Fibroblast of mammary gland (primary cell): ENCODE results near the gene LCMT2.

Source experiments
- DNase-seq: peaks from one replicate; pipeline ENCODE4 v3.0.0-alpha.2; 2010; ENCODE audit warnings: low read depth
- H3K4me3 ChIP-seq: 2 replicates; pipeline ENCODE4 v1.5.1; 2011; ENCODE audit warnings: low read depth, mild to moderate bottlenecking, low read length, moderate library complexity; ENCODE audit not compliant: control insufficient read depth
- TF ChIP-seq, protein P1 (sequence below): conservative IDR thresholded peaks from 2 replicates; pipeline ENCODE4 v1.5.1; 2011; ENCODE audit warnings: low read depth, low read length, inconsistent platforms; ENCODE audit not compliant: control insufficient read depth, insufficient read depth

The LCMT2 gene

DNA sequence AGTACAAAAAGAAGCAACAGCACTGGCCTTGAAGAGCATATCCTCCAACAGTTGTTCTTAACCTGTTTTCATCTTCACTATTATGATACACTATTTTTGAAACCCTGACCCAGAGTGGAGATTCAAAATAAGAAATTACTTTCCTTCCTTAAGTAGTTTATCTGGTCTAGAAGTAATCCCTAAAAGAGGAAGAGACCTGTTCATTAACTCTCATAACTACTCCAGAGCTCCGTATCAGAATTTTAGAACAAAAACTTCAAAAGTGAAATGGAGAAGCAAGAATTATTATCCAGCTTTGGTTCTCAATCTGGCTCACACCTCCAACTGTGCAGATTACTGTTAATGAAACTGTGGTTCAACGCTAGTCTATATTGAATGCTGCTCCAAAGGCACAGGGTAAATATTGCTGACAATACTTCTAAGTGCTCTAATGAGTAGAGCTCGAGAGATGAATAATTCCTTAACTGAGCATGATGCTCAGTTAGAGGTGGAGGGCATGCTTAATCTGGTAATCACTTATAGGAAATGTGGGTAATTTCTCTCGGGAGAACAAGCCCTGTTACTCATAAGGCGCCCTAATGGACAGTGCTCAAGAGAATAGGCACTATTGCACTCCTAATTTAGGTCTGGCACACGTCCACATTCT, 5.2 kb downstream of the LCMT2 start:
- DNase-seq = no peak
- no peak overlapping the region for H3K4me3 ChIP-seq
- TF ChIP-seq, protein P1, sequence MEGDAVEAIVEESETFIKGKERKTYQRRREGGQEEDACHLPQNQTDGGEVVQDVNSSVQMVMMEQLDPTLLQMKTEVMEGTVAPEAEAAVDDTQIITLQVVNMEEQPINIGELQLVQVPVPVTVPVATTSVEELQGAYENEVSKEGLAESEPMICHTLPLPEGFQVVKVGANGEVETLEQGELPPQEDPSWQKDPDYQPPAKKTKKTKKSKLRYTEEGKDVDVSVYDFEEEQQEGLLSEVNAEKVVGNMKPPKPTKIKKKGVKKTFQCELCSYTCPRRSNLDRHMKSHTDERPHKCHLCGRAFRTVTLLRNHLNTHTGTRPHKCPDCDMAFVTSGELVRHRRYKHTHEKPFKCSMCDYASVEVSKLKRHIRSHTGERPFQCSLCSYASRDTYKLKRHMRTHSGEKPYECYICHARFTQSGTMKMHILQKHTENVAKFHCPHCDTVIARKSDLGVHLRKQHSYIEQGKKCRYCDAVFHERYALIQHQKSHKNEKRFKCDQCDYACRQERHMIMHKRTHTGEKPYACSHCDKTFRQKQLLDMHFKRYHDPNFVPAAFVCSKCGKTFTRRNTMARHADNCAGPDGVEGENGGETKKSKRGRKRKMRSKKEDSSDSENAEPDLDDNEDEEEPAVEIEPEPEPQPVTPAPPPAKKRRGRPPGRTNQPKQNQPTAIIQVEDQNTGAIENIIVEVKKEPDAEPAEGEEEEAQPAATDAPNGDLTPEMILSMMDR = no peak

DNA sequence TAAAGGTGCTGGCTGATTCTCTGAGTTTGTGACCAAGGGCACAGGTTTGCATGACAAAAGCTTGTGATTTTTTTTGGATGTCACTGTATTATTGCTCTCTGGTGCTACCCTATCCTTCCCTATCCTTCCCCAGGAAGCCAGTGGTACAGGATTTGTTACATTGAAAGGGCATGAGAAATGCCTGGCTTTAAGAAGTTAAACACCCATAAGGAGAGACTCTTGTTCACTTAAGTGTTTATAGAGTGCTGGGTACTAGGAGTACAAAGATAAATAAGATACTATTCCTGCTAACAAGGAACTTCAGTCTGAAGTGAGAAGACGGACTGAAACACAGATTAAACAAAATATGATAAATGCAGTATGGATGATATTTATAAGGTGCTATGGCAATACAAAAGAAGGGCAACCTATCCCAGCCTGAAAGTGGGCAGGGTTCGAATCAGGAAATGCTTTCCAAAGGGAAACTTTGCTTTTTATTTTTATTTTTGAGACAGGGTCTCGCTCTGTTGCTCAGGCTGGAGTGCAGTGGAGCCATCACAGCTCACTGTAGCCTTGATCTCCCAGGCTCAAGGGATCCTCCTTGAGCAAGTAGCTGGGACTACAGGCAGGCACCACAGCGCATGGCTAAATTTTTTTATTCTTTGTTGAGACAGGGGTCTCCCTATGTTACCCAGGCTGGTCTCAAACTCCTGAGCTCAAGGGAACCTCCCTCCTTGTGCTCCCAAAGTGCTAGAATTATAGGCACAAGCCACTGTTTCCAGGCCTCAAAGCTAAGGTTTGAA, 11.2 kb downstream of the LCMT2 start:
- no peak overlapping the region for H3K4me3 ChIP-seq
- TF ChIP-seq, protein P1 = no peak
- no peak for DNase-seq

DNA sequence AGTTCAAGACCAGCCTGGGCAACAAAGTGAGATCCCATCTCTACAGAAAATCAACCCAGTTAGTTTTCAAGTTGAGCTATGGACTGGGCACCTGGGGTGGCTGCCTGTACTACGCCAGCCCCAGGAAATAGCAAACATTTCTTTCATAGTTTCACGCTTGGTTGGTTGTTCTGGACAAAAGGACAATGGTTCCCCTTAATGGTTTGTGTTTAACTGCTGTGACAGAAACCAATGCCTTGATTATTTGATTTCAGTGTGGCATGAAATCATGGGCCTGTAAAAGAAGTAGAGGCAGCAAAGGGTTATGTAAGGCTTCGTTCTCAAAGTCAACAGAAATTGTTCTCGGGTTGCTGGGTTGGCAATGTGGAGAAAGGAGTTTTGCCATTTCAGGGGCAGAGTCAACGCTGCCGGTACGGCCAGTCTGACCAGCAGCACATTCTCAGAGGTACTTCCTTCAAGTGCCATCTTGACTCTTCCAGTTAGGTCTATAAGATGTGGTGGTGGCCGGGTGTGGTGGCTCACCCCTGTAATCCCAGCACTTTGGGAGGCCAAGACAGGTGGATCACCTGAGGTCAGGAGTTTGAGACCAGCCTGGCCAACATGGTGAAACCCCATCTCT, 12.7 kb downstream of the LCMT2 start:
- DNase-seq = no peak

DNA sequence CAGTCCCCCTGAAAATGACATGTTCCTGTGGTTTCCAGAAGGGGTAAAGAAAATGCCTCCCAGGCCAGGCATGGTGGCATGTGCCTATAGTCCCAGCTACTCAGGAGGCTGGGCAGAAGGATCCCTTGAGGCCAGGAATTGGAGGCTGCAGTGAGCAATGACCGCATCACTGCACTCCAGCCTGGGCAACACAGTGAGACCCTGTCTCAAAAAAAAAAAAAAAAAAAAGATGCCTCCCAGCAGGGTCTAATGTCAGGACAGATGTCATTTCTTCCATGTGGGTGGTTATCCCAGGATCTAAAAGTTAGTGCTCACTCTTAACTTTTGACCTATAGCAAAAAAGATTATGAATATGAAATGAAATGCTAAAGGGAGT, 13.4 kb downstream of the LCMT2 start:
- no peak overlapping the region for H3K4me3 ChIP-seq
- DNase-seq = no peak
- TF ChIP-seq, protein P1 = no peak

More for the DNA sequence above, 12.7 kb downstream of the LCMT2 start:
- TF ChIP-seq, protein P1 = no peak
- H3K4me3 ChIP-seq = no peak overlapping the region

DNA sequence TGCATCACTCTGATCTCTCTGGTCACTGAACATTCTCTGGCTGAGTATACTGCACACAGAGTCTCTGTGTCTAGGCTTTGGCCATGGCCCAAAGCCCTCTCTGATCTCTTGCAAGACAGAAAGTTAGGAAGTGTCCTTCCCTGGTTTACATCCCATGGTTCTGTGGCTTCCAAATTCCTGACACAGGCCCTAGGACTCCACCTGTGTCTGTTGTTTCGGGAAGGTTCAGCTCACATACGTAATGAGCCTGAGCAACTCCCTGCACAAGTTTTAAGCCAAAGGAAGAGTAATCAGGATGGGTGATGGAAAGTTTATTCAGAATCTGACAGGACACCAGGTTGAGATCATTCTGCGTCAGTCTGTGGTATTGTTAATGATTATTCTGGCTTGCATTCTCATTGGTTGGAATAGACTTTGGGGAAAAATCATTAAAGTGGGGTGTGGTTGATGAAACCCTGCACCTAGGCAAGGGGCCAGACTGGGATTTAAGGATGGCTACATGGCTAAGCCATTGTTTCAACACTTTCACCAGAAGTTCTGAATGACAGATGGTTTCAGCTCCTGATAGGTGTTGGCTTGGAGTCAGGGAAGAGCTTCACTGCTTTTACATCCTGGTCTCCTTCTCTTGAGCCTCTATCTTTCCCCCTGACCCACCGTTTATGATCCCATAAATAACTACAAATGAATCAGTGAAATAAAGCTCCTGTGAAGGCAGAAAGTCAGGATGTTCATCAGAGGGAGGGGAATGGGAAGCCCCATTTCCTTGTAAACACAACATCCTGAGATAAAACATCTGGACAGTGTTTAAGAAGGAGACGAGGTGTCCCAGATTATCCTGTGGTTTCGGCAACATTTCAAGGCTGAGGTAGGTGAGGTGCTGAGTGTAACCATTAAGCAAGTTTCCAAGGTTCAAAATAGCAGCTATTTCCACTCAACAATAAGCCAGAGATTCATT, 14.1 kb downstream of the LCMT2 start:
- peak; percentile 44 for DNase-seq
- no peak overlapping the region for H3K4me3 ChIP-seq
- TF ChIP-seq, protein P1 = no peak

DNA sequence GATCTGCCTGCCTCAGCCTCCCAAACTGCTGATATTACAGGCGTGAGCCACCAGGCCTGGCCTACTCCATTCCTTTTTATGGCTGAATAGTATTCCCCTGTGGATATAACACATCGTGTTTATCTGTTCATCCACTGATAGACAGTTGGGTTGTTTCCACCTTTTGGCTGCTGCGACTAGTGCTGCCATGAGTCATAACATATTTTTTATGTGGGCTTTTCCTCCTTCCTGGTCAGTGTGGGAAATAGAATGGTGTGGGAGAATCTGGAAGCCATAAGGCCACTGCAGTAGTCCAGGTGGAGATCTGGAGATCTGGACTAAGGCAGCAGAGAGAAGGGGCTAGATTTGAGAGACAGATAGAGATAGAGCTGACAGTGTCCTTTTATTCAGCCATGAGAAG, 16.2 kb downstream of the LCMT2 start:
- TF ChIP-seq, protein P1 = no peak
- DNase-seq = peak; percentile 49
- H3K4me3 ChIP-seq = no peak overlapping the region
